NCI-H526 (cell line): Measurements from ENCODE around the gene TXNDC16.
A peak's percentile ranks its signal among the peaks of the same experiment; 100 is the strongest.

Experiments used
- DNase-seq, 2 experiments: peaks; one replicate each; lab custom pipeline; 2025; lab: John Stamatoyannopoulos, UW

Gene TXNDC16

DNA sequence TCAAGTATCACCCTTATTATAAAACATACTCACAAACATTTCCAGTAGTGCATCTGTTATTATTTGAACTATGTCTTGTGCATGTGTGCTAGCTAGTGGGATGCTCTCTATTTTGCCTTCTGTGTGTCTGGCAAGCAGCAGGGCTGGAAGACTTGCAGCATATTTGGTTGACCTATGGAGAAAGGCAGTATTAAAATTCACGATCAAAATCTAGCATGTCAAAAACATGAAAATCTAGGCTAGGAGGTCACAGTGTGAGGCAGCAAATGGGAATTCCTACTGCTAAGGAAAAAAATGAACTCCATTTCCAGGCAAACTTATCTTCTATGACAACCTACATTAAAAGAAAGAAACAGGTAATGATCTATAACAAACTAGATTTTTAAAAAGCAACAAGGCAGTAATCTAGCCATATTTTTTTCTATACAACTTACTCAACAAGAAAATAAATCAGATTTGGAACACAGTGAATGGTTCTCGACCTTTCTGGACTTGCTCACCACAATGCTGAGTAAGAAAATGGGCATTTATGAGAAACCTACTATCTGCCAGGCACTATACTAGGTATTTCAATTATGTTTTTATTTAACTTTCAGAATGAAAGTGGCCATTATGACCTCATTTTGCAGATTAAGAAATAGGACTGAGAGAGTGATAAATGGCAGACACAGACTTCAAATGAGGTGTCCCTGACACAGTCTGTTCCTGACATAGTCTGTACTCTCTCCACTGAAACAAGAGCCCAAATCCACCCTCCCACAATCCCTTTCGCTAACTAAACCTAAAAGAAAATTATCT lies 96.8 kb downstream of the TXNDC16 start:
- DNase-seq, result no peak

DNA sequence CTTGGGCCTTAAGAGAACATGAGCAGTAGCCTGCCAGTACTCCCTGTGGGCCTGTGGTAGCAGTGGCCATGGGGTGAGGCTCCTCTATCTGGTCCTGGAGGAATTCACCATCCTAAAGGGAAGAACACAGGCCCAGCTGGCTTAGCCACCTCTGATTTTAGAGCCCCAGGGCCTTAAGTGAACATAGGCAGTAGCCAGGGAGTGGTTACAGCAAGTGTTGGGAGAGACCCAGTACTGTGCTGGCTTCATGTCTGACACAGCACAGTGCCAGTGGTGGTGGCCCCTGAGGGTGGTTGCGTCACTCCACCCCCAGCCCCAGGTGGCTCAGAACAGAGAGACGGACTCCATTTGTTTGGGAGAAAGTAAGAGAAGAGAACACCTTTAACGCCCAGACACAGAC lies 105.1 kb downstream of the TXNDC16 start:
- DNase-seq, result no peak

DNA sequence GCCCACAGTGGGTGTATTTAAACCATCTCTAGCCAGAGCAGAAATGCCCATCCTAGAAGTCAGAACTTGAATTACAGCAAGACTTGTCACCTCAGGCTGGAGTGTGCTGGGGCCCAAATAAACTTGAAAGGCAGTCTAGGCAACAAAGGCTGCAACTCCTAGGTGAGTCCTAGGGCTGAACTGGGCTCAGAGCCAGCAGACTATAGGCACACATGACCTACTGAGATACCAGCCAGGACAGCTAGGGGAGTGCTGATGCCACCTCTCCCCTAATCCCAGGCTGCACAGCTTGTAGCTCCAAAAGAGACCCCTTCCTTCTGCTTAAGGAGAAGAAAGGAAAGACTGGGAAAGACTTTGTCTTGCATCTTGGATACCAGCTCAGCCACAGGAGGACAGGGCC lies 106.0 kb downstream of the TXNDC16 start:
- no peak for DNase-seq

DNA sequence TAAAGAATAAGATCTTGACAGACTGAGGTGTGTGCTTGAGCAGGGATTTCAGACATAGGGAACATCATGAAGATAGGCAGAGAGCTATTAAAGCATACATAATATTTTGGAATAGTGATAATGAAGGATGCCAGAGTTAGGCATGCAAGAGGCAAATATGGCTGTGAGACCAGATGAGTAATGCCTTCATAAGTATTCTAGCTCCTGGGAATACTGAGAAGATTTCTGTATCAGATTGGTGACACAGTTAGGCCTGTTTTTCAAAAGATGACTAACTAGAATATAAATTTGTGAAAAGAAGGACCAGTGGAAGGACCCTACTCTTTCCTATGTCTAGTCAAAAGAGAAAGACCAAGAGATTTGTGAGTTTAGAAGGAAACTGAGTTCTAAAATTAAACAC lies 108.8 kb downstream of the TXNDC16 start:
- no peak for DNase-seq

DNA sequence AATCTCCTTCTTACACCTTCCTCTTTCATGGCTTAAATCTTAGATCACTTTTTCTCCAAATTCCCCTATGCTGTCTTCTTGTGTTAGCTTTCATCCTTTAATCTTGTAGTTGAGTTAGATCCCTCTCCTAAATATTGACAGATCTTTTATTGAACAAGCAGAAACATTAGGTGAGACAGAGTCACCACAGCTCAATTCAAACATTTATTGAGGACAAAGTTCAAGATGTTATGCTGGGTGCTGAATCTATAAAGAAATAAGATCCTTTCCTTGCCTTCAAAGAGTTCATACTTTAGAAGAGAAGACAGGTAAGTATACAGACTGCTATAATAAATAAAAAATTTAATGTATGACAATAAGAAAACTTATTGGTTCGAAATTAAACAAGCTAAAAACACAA lies 109.7 kb downstream of the TXNDC16 start:
- DNase-seq, result no peak

DNA sequence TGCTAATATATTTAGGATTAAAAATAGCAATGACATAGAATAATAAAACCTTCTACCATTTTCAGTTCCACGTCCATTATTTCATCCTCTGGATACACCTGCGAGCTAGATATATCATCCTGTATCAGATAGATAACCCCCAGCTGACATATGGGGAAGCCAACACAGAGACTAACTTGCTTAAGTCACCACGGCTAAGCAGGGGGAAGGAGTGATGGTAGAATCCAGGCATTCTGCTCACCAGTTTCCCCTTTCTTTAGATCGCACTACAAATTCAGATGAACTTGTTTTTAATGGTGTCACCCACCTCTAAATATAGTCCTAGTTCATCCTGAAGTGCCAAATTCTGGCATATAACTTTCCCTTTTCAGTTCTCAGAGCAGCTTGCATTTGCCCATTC lies 110.1 kb downstream of the TXNDC16 start:
- no peak for DNase-seq

DNA sequence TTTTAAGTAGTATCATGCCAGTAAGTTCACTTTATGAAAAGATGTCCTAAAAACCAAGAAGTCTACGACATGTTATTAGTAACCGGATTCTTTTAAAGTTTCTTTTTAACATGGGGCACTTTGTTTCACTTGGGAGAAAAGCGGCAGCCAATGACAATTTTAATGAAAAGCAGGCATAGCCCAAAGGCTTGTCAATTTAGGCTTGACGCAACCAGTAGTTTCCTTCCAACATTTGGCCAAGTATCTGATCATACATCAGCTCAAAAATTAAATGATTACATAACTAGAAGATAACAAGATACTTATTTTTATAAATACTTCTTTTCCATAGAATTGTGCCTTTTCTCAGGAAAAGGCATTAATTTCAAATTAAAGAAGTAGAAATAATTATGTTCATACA lies 112.8 kb downstream of the TXNDC16 start:
- DNase-seq, result no peak

DNA sequence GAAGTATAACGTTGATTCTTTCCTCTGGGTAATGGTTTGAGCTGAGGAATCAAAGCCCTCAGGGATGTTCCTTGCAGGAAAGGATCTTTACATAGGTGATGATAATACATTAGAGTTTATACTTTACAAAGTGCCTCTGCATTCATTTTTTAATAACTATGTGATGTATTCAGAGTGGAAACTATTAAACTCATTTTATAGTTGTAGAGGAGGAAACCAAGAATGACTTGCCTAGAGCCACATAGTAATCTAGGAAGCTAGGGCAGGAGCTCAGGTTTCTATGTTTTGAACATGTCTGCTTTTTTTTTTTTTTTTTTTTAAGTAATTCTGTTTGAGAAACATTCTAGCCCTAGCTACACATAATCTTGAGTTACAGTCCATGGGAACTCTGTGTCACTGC lies 117.3 kb downstream of the TXNDC16 start:
- no peak for DNase-seq

DNA sequence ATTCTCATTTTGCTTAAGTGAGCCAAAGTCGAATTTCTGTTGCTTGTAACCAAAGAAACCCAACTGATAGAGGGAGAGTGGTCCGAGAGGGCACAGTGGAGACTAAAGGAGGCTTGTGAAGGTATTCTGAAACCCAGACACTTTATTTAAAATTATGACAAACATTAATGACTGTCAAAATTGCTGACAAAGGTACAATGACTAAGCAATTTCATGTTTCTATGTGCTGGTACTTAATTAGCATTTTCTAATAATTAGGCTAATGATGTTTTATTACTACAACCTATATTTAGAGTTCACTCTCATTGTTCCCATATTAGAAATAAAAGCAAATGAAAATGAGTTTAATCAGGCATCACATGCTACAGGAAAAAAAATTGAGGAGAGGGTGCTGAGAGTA lies 121.8 kb downstream of the TXNDC16 start:
- DNase-seq, result no peak

DNA sequence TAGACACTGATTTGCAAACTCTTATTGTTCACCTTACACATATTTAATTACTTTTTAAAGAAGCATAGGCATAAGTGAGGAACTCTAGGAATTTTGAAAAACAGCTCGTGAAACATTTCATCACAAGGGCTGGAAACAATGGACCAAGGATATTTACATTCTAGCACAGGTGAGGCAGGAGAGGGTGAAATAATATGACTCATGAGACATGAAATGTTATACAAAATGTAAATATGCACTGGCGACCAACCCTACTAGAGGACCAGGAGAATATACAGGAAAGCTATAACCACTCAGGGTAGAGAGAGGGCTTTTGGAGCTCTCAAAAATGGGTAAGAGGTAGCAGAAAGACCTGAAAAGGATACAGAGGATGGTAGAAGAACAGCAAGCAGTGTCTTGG lies 122.9 kb downstream of the TXNDC16 start:
- no peak for DNase-seq

DNA sequence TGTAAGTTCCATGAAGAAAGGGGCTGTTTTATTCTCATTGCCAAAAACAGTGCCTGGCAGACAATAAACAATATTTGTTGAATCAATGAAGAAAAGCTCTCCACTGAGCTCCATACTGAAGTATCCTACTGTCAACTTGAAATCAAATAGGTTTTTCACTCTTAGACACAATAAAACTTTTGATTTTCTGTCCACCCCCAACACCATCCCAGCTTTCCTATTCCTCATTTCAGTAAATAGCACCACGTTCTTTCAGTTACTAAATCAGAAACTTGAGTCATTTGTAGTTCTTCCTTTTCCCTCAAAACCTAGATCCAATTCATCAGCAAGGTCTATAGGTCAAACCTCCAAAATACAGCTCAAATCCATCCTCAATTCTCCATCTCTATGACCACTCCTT lies 124.8 kb downstream of the TXNDC16 start:
- DNase-seq, result no peak

DNA sequence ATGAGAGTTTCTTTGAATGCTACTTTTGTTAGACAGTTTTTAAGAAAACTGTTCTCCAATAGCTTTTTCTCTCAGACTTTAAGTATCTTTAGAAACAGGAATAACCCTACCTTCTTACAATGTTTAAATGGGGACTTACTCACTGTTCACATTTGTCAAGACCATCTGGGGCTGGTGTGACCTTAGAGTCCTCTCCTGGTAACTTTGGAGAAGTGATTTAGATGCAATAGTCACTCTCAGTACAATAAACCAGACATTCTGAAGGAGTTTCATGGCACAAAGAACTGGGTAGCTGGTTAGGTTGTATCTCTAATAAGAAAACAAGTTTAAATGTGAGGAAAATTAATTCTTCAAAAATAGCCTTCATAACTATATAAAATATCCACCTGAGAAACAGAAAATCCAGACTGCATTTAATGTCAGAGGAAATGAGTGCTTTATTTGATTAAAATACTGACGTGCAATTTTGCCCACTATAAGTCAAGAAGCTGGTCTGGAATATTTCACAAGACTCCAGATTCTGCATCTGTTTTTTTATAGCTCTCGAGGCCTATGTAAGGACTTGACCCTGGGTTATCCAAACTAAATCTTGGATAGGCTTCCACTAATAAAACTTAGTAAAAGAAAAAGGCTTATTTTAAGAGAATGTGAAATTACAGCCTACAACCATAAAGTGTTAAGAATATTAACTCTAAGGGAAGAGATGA lies 129.5 kb downstream of the TXNDC16 start:
- no peak for DNase-seq

DNA sequence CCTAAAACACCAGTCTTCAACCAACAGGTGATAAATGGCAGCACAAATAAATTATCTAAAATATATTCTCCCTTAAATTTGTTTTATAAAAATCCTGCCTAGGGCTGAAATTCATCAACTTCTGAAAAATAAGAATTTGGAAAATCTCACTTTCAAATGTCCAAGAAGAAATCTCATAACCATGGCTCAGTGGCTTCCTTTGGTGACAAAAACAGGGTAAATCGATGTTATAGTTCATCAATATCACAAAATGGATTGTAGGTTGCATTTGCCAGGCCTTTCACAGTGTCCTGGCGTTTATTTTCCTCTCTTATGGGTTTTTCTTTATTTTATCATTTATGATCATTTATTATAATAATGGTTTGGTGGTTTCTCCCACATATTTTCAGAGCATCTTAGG lies 135.2 kb downstream of the TXNDC16 start:
- no peak for DNase-seq

DNA sequence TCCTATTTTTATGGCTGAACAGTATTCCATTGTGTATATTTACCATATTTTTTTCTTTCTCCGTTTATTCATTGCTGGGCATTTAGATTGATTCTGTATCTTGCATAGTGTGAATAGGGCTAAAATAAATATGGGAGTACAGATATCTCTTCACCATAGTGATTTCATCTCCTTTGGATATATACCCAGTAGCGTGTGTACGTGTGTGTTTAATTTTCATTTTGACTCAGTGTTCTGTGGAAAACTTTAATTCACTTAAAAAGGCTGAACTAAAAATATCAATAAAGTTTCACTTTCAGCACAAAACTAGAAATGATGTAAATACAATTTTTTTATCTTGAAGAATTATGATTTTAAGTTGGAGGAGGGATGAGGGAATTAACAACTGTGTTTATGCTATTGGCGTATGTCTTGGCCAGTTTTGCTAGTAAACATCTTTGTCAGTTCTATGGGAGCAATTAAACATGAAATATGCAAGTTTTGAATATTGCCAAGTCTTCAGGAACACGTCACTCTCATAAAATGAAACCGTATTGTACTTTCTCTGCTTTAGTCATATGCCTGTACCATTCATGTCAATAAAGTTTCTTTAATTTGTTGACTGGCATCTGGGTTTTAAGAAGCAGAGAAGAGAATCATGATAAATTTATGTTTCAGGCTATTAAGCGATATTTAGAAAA lies 138.4 kb downstream of the TXNDC16 start:
- no peak for DNase-seq

DNA sequence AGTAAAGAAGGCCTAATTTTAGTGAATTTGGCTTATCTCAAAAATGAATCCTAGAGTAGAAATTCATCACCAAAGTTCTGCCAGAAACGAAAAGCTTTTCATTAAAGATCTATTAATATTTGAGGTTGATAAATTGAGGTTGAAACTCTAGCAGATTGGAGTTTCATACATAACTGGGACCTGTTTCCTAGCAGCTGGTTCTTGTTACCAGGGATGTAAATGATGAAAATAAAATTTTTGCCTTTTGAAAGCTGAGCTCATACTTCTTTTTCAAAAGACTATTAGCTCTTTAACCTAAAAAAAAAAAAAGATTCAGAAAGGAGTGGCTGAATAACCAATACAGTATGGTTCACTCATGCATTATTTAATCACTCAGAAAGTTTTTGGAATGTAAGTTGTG lies 139.9 kb downstream of the TXNDC16 start:
- DNase-seq, result no peak

DNA sequence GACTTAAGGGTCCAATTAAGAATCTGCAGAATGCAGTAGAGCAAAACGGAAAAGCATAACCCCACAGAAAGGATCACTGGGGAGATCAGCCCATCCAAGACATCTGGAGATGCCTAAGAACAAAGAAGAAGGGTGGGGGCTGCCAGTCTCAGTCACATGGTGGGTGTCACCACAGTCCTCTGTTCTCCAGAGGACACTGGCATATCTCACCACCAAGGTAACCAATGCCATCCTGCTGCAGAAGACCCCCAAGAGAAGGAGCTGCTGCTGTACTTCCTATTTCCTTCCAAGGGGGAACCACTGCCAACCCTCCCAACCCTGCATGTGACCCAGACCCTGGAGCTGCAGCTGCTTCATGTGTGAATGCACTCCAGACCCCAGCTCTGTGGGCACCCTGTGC lies 147.0 kb downstream of the TXNDC16 start:
- DNase-seq, result no peak

DNA sequence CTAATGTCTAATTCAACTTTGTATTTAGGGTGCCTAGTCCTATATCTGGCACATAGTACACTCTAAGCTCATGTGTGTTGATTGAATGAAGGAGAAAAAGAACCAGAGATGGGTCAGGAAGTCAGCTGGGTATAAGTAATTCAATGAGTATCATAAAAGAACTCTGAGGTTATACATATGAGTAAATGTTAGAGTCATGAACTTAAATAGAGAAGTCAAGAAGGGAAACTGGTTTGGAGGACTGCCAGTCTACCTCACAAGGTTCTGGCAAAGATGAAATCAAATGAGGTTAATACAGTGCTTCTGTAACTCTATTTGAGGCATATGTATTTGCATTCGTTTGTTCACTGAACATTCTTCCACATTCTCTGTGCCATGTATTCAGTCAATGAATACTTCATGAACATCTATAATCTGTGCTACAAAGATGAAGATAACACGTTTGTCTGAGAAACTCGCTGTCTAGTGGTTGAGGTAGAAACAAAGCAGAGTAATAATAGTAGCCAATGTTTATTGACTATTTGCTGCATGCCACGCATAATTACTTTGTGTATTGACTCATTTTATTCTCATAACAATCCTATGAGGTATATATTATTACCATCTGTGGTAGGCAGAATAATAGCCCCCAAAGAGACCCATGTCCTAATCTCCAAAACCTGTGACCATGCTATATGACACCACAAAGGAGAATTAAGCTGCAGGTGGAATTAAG lies 149.3 kb downstream of the TXNDC16 start:
- DNase-seq, result no peak

DNA sequence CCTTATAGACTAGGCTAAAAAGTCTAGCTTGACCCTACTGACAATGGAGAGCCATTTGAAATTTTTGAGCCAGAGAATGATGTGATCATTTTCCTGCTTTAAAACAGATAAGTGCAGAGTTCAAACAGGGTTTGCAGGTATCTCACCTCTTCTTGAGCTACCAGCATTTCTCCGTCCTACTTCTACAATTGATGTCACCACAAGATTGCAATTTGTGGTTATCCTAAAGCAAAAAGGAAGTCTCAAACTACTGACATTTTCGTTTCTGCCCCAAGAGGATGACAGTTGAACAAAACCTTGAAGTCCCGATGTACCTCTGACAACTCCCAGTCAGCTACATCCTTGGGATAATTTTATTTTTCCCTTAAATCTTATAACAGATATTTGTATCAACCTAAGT lies 151.5 kb downstream of the TXNDC16 start:
- DNase-seq, result no peak

DNA sequence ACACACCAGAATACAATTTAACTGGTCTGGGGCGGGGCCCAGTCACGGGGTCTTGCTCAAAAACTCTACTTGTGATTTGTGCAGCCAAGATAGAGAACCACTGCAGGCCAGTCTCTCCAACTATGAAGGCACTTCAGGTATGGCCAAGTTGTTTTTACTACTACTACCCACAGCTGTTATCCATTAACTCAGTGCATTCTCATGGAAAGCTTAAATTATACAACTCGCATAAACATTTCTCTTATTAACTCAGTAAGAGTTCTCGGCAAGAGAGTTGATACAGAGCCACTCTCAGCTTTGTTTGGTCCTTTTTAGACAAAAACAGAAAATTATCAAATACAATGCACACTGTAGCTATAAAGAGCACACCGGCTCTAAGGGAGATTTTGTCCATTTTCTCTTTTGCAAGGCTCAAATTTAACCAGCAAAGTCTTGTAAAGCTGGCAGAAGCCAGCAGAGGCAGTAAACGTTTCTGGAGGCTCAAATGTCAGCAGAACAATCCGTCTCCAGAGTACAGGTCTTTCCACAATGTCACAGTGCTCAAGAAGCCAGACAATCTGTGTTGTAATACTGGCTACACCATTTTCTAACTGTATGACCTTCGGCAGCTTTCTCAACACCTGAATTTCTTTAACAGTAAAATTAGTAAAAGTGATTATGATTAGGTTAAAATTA lies 152.2 kb downstream of the TXNDC16 start:
- DNase-seq, result peak in 1 of 2 experiments; percentile 19

DNA sequence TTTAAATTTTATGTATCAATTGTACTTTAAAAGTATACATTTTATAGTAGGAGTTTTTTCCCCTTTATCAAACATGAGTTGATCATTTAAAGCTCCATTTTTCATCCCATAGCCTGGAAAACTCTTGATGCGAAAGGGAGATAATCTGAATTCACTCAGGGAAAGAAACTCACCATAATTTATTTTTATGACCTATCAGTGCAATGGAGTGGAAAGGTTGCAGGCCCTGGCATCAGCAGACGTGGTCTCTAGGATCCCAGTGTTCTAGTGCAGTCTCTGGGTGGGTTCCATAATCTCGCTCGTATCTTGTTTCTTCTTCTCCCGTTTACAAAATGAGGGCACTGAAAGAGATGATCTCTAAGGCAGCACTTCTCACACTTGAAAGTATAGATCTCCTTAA lies 153.2 kb downstream of the TXNDC16 start:
- DNase-seq, result peak in 1 of 2 experiments; percentile 8

DNA sequence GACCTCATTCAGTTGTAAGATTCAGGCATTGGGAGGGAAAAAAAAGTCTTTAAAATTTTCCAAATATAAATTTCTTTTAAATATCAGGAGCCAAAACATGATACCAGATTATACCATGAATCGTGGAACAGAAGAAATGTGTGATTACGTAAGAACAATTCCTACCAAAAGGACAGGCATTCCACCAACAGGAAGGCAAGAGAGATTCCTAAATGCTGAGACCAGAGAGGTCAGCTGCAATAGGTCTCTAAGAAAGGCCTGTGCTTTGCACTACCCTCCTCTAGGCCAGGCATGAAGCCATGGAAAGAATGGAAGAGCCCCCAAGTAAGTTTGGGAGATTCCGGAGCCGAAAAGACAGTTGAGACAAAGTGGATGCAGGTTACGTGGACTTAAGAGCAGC lies 154.5 kb downstream of the TXNDC16 start:
- DNase-seq, result no peak

DNA sequence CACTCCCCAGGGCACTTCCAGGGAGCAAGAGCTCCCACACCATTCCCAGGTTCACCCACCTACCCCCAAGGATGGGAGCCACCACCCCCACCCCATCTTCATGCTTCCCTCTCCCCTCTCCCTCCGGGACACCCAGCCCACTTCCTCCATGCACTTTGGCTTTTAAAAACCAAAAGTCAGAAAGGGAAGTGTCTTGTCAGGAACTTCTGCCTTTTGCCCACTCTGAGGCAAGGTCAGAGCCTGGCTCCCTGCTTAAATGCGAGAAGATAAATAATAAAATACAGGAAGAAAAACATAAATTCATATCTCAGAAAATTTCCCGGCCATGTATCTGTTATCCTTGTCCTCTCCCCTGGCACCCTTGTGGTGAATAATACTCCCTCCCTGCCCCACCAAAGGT lies 156.6 kb downstream of the TXNDC16 start:
- DNase-seq, result no peak
